Aorta (tissue), 5 donors: ENCODE data around the gene DDX42. TPM values are rescaled to one million over a fixed set of nuclear protein-coding genes. Genes with fewer than 3 reads are reported as not detected.

Experiments
- ATAC-seq: fragments of 200-7000 bp; cut with Tn5 transposase; one replicate; pipeline ENCODE4 v1.9.1; 2022; ENCODE audit warnings: moderate library complexity; ENCODE audit not compliant: low FRiP score
- DNase-seq, 2 donors: peaks; one replicate each; pipeline ENCODE4 v3.0.0-alpha.2; 2020
- H3K27ac ChIP-seq, 2 donors: one replicate each; pipeline ENCODE4 v1.5.1; 2013; ENCODE audit warnings: low read length in 2 of 2, mild to moderate bottlenecking in 2 of 2, moderate library complexity in 2 of 2, control low read depth in 1 of 2, inconsistent platforms in 1 of 2, low read depth in 1 of 2
- H3K27me3 ChIP-seq, 2 donors: one replicate each; pipeline ENCODE4 v1.6.1; 2013; ENCODE audit warnings: control low read depth in 1 of 2, low read length in 1 of 2, mild to moderate bottlenecking in 1 of 2, moderate library complexity in 1 of 2; ENCODE audit not compliant: insufficient read depth in 2 of 2, control insufficient read depth in 1 of 2
- H3K36me3 ChIP-seq, 2 donors: one replicate each; pipeline ENCODE4 v1.6.1; 2013; ENCODE audit warnings: control low read depth in 1 of 2, low read length in 1 of 2, mild to moderate bottlenecking in 1 of 2; ENCODE audit not compliant: insufficient read depth in 2 of 2, control insufficient read depth in 1 of 2
- H3K4me1 ChIP-seq, 2 donors: one replicate each; pipeline ENCODE4 v1.6.1; 2013; ENCODE audit warnings: low read length in 2 of 2, control low read depth in 1 of 2, mild to moderate bottlenecking in 1 of 2, moderate library complexity in 1 of 2; ENCODE audit not compliant: insufficient read depth in 2 of 2, control insufficient read depth in 1 of 2
- H3K4me3 ChIP-seq, 2 donors: one replicate each; pipeline ENCODE4 v1.5.1; 2013; ENCODE audit warnings: low read length in 2 of 2, control low read depth in 1 of 2, mild to moderate bottlenecking in 1 of 2
- H3K9me3 ChIP-seq: one replicate; pipeline ENCODE4 v1.6.1; 2013; ENCODE audit warnings: mild to moderate bottlenecking, low read length; ENCODE audit not compliant: control insufficient read depth
- WGBS, 2 donors: extraction: QIAGEN DNeasy Blood & Tissue Kit; methylation state at CpG; one replicate each; pipeline ENCODE4 v1.1.7; 2013; 5-methylcytosine and 5-hydroxymethylcytosine counted together
- intact Hi-C, 2 donors: fragments of 100-400 bp; cut with DNase I; formaldehyde crosslinking; loops; one replicate each; pipeline versions ENCODE4 v1.14.2 to v1.15.0; 2022
- polyA plus RNA-seq, 2 donors: library from polyadenylated mRNA; stranded (reverse); fragments of 200-250 nt; gene quantifications; one replicate each; pipeline ENCODE4 v1.2.3, GENCODE V29; 2013
- total RNA-seq, 2 donors: library from RNA; stranded (reverse); fragmentation: NEBNext Ultra II Directional; extraction: Animal tissue kit (Norgen Biotek cat#: 25700); gene quantifications; one replicate each; pipeline ENCODE4 v1.2.1, GENCODE V29; 2021
- donor health status: healthy with polysubstance abuse.
- donor health status: Bipolar disorder and iron deficiency.
- donor health status: DM: no; HTN: no; CAD: no.
- donor health status: DM: no; HTN: no; CAD: no.
- donor health status: DM: yes; HTN: yes; CAD: no.

DDX42 gene
- total and polyA plus RNA-seq, 4 donors = 63.7 to 136 (median 105) TPM

- DNase-seq (no peak), ATAC-seq (no peak)
- no peaks in the 10 kb centered on the region for H3K27me3 ChIP-seq
- no peak overlapping the region for H3K4me3 ChIP-seq
- H3K36me3 ChIP-seq = peaks cover 16 to 25% of the 10 kb centered on the region in 2 donors
- intact Hi-C loops = no loop called here
- no peaks in the 10 kb centered on the region for H3K4me1 ChIP-seq
- no peaks in the 10 kb centered on the region for H3K9me3 ChIP-seq
- H3K27ac ChIP-seq = no peak overlapping the region
- WGBS, 2 donors = 88% methylated on average over 2 of the region's 2 CpGs
Measured at GRCh38 chr17:63816123-63816522, 42.2 kb downstream of the DDX42 start.

GRCh38 chr17:63816669-63817068 lies 42.7 kb downstream of the DDX42 start:
- Histone ChIP-seq H3K27ac (no peak overlapping the region), H3K4me3 (no peak overlapping the region), H3K27me3 (no peaks in the 10 kb centered on the region), H3K9me3 (no peaks in the 10 kb centered on the region), H3K36me3 (peaks cover 13 to 31% of the 10 kb centered on the region in 2 donors), H3K4me1 (no peaks in the 10 kb centered on the region)
- intact Hi-C loops = no loop called here
- DNase-seq (no peak), ATAC-seq (no peak)
- WGBS, 2 donors = 78 to 79% methylated on average over 4 of the region's 4 CpGs

- Histone ChIP-seq H3K9me3 (no peaks in the 10 kb centered on the region), H3K4me3 (no peak overlapping the region), H3K27me3 (no peaks in the 10 kb centered on the region), H3K27ac (no peak overlapping the region), H3K36me3 (peaks cover 11 to 27% of the 10 kb centered on the region in 2 donors), H3K4me1 (no peaks in the 10 kb centered on the region)
- intact Hi-C loops = no loop called here
- 93 to 94% methylated on average over 27 of the region's 27 CpGs for WGBS, 2 donors
- DNase-seq (peak in 1 of 2 donors; percentile 69), ATAC-seq (no peak)
Measured at GRCh38 chr17:63817736-63818385, 43.9 kb downstream of the DDX42 start.

GRCh38 chr17:63819131-63819530 lies 45.2 kb downstream of the DDX42 start:
- Histone ChIP-seq H3K4me3 (no peak overlapping the region), H3K36me3 (peaks cover 11 to 26% of the 10 kb centered on the region in 2 donors), H3K4me1 (no peaks in the 10 kb centered on the region), H3K9me3 (no peaks in the 10 kb centered on the region), H3K27me3 (no peaks in the 10 kb centered on the region), H3K27ac (no peak overlapping the region)
- WGBS, 2 donors = 53 to 63% methylated on average over 6 of the region's 6 CpGs
- no peak for DNase-seq
- intact Hi-C loops = no loop called here
- no peak for ATAC-seq

GRCh38 chr17:63819585-63820537 lies 45.9 kb downstream of the DDX42 start:
- Histone ChIP-seq H3K36me3 (peaks cover 11 to 31% of the 10 kb centered on the region in 2 donors), H3K4me1 (no peaks in the 10 kb centered on the region), H3K27me3 (no peaks in the 10 kb centered on the region), H3K27ac (no peak overlapping the region), H3K9me3 (no peaks in the 10 kb centered on the region), H3K4me3 (no peak overlapping the region)
- intact Hi-C loops = no loop called here
- 74 to 77% methylated on average over 21 of the region's 21 CpGs for WGBS, 2 donors
- ATAC-seq (no peak), DNase-seq (peak in 1 of 2 donors; percentile 27)

- Histone ChIP-seq H3K4me3 (no peak overlapping the region), H3K4me1 (no peaks in the 10 kb centered on the region), H3K27ac (no peak overlapping the region), H3K27me3 (no peaks in the 10 kb centered on the region), H3K36me3 (peaks cover 11 to 28% of the 10 kb centered on the region in 2 donors), H3K9me3 (no peaks in the 10 kb centered on the region)
- DNase-seq = peak in 1 of 2 donors; percentile 42
- ATAC-seq = no peak
- 82 to 84% methylated on average over 10 of the region's 10 CpGs for WGBS, 2 donors
- intact Hi-C loops = no loop called here
Measured at GRCh38 chr17:63820963-63821561, 47.1 kb downstream of the DDX42 start.

GRCh38 chr17:63821804-63822203 lies 47.8 kb downstream of the DDX42 start:
- H3K9me3 ChIP-seq = no peaks in the 10 kb centered on the region
- H3K36me3 ChIP-seq = peaks cover 7 to 28% of the 10 kb centered on the region in 2 donors
- intact Hi-C loops = no loop called here
- H3K27me3 ChIP-seq = no peaks in the 10 kb centered on the region
- peak in 1 of 2 donors; percentile 44 for DNase-seq
- 77 to 79% methylated on average over 6 of the region's 6 CpGs for WGBS, 2 donors
- no peaks in the 10 kb centered on the region for H3K4me1 ChIP-seq
- no peak overlapping the region for H3K4me3 ChIP-seq
- H3K27ac ChIP-seq = no peak overlapping the region
- no peak for ATAC-seq

- peaks cover 4 to 28% of the 10 kb centered on the region in 2 donors for H3K36me3 ChIP-seq
- ATAC-seq (no peak), DNase-seq (no peak)
- no peaks in the 10 kb centered on the region for H3K9me3 ChIP-seq
- no peak overlapping the region for H3K27ac ChIP-seq
- no peak overlapping the region for H3K4me3 ChIP-seq
- no peaks in the 10 kb centered on the region for H3K4me1 ChIP-seq
- intact Hi-C loops = no loop called here
- no peaks in the 10 kb centered on the region for H3K27me3 ChIP-seq
Measured at GRCh38 chr17:63822537-63822936, 48.6 kb downstream of the DDX42 start.
